K562 (cell line): Measurements from ENCODE around the gene GUK1. TPM values are rescaled to one million over a fixed set of nuclear protein-coding genes. Genes with fewer than 3 reads are reported as not detected.
A peak's percentile ranks its signal among the peaks of the same experiment; 100 is the strongest.

Experiments used
- ATAC-seq: fragments of 200-7000 bp; cut with Tn5 transposase; 3 replicates; pipeline ENCODE4 v1.9.1; 2020; ENCODE audit warnings: moderate library complexity
- BruUV-seq: library from RNA; stranded (reverse); fragments of 400-500 nt; replicated peaks from 2 replicates; lab custom pipeline; 2021; lab: Mats Ljungman, UMichigan
- CTCF ChIA-PET: fragments of 300-600 bp; formaldehyde crosslinking; extraction: SDS; loops from one replicate; lab custom pipeline; 2021; ENCODE audit warnings: low intra/inter-chr PET ratio; lab: Yijun Ruan, JAX
- POLR2A ChIA-PET: fragments of 300-600, 350-650 bp; sonication (Branson Sonifier 250); formaldehyde crosslinking; extraction: SDS; loops from one replicate; lab custom pipeline; 2021; ENCODE audit warnings: antibody characterized with exemption, inconsistent platforms; lab: Yijun Ruan, JAX
- DNase-seq, 4 experiments: peaks; one replicate each; pipeline versions ENCODE4 v3.0.0 to v3.0.0-alpha.2; 2011 to 2018; ENCODE audit warnings: low spot score in 3 of 4, mixed read lengths in 3 of 4; ENCODE audit errors: extremely low read depth in 1 of 4
- FAIRE-seq: peaks from 2 replicates; lab custom pipeline; 2011; peaks lifted over from hg19 to GRCh38; lab: Jason Lieb, UNC
- H2AFZ ChIP-seq: 2 replicates; pipeline ENCODE4 v1.6.0; 2011; ENCODE audit warnings: low read depth, low read length, control low read depth, inconsistent platforms
- H3K27ac ChIP-seq: fragments of 200-600 bp; 3 replicates; pipeline ENCODE4 v1.8.0; 2011; ENCODE audit warnings: low read depth, mild to moderate bottlenecking, control low read depth, inconsistent platforms, low read length, moderate library complexity, mixed read lengths; ENCODE audit errors: extremely low read depth
- H3K27me3 ChIP-seq, 2 experiments: fragments of 300-600 bp in 1 of 2; 2 replicates in 1 of 2; 3 replicates in 1 of 2; pipeline versions ENCODE4 v1.6.0 to v1.8.0; 2011; ENCODE audit warnings: inconsistent platforms in 2 of 2, low read length in 2 of 2, mild to moderate bottlenecking in 1 of 2, mixed read lengths in 1 of 2, moderate library complexity in 1 of 2; ENCODE audit not compliant: control insufficient read depth in 2 of 2, insufficient read depth in 2 of 2
- H3K36me3 ChIP-seq: fragments of 300-600 bp; 3 replicates; pipeline ENCODE4 v1.8.0; 2011; ENCODE audit warnings: mild to moderate bottlenecking, low read length, inconsistent platforms; ENCODE audit not compliant: control insufficient read depth, insufficient read depth
- H3K4me1 ChIP-seq, 2 experiments: fragments of 200-600 bp in 1 of 2; replicated peaks in 1 of 2; 2 replicates in 1 of 2; 3 replicates in 1 of 2; pipeline versions ENCODE4 v1.5.1 to v1.8.0; 2011; ENCODE audit warnings: inconsistent platforms in 2 of 2, low read length in 2 of 2, mild to moderate bottlenecking in 1 of 2, mixed read lengths in 1 of 2, moderate library complexity in 1 of 2; ENCODE audit not compliant: control insufficient read depth in 2 of 2, insufficient read depth in 2 of 2
- H3K4me2 ChIP-seq: 2 replicates; pipeline ENCODE4 v1.6.1; 2011; ENCODE audit warnings: low read length, control low read depth, inconsistent platforms, mixed read lengths; ENCODE audit not compliant: insufficient read depth
- H3K4me3 ChIP-seq: fragments of 200-600 bp; sonication (generic), shearing (Covaris generic); 2 replicates; pipeline ENCODE4 v1.5.1; 2016; ENCODE audit warnings: control low read depth, inconsistent platforms
- H3K79me2 ChIP-seq: fragments of 200-600 bp; 3 replicates; pipeline ENCODE4 v1.8.0; 2011; ENCODE audit warnings: low read length, inconsistent platforms; ENCODE audit not compliant: control insufficient read depth, insufficient read depth
- H3K9ac ChIP-seq, 2 experiments: 2 replicates each; pipeline versions ENCODE4 v1.6.0 to v1.6.1; 2011; ENCODE audit warnings: low read depth in 2 of 2, low read length in 2 of 2, control low read depth in 1 of 2, inconsistent platforms in 1 of 2, mild to moderate bottlenecking in 1 of 2, mixed read lengths in 1 of 2; ENCODE audit not compliant: insufficient read depth in 1 of 2
- H3K9me1 ChIP-seq: one replicate; pipeline ENCODE4 v1.6.0; 2011; ENCODE audit warnings: inconsistent platforms, mild to moderate bottlenecking, low read length, moderate library complexity; ENCODE audit not compliant: control insufficient read depth, insufficient read depth
- H3K9me3 ChIP-seq: replicated peaks from 2 replicates; pipeline ENCODE4 v1.5.1; 2011; ENCODE audit warnings: low read depth, low read length, inconsistent platforms; ENCODE audit not compliant: control insufficient read depth, insufficient read depth
- H4K20me1 ChIP-seq: replicated peaks from 2 replicates; pipeline ENCODE4 v1.6.1; 2011; ENCODE audit warnings: low read length, inconsistent platforms, mixed read lengths; ENCODE audit not compliant: control insufficient read depth, insufficient read depth
- HMGN3 ChIP-seq: IDR thresholded peaks from 2 replicates; pipeline ENCODE4 v1.6.1; 2011; ENCODE audit warnings: borderline replicate concordance, low read depth, mild to moderate bottlenecking, mixed read lengths, low read length; ENCODE audit not compliant: insufficient read length; ENCODE audit errors: extremely low read depth
- POLR2G ChIP-seq: fragments of 200-400 bp; formaldehyde crosslinking; IDR thresholded peaks from 2 replicates; pipeline ENCODE4 v1.6.1; 2017; ENCODE audit warnings: low read depth, mild to moderate bottlenecking, antibody characterized with exemption, low read length, moderate library complexity
- TEAD4 ChIP-seq, 2 experiments: sonication (generic) in 1 of 2; formaldehyde crosslinking in 1 of 2; IDR thresholded peaks; 2 replicates each; pipeline versions ENCODE4 v1.6.1 to v1.8.0; 2012 to 2022; ENCODE audit warnings: borderline replicate concordance in 1 of 2, inconsistent platforms in 1 of 2, low read length in 1 of 2, mild to moderate bottlenecking in 1 of 2, missing genetic modification reagents in 1 of 2
- WGBS: fragments of 100-300 bp; shearing (Covaris generic); methylation state at CpG from one replicate; pipeline ENCODE4 v1.1.6; 2016; ENCODE audit warnings: low coverage, mixed read lengths; ENCODE audit not compliant: insufficient coverage; ENCODE audit errors: missing lambda C conversion rate; 5-methylcytosine and 5-hydroxymethylcytosine counted together
- in situ Hi-C: fragments of 300-500 bp; cut with MboI; formaldehyde crosslinking; loops from 4 replicates; pipeline ENCODE4 v1.15.0; 2018; ENCODE audit warnings: inconsistent platforms, mixed read lengths
- intact Hi-C: fragments of 100-400 bp; cut with micrococcal nuclease; formaldehyde crosslinking; loops from 2 replicates; pipeline ENCODE4 v1.14.2; 2022
- polyA plus RNA-seq, 8 experiments: library from polyadenylated mRNA; depleted of rRNA in 4 of 8; stranded (reverse) in 5 of 8; unstranded in 3 of 8; fragments of >200 nt; fragmentation: Nextera tagmentation in 2 of 8; fragmentation: Illumina TruSeq in 1 of 8; extraction: Ambion mirVana in 2 of 8; extraction: Trizol in 1 of 8; gene quantifications; 2 replicates each; pipeline versions ENCODE4 v1.2.1 to v1.2.3, GENCODE V29; 2011 to 2014; ENCODE audit warnings: inconsistent platforms in 1 of 8, missing spikeins in 1 of 8
- total RNA-seq, 7 experiments: library from RNA; depleted of rRNA in 6 of 7; stranded (reverse); fragments of >200 nt in 6 of 7; fragmentation: Illumina TruSeq in 2 of 7; extraction: Trizol in 2 of 7; gene quantifications; 2 replicates each; pipeline versions ENCODE4 v1.2.1 to v1.2.3, GENCODE V29; 2011 to 2021; ENCODE audit warnings: low replicate concordance in 1 of 7
- TF ChIP-seq, protein P1 (sequence below): fragments of 250-450 bp; sonication (Bioruptor Pico); IDR thresholded peaks from 2 replicates; pipeline ENCODE4 v1.4.0; 2020

Gene GUK1
- total and polyA plus RNA-seq, 9 of the 15 experiments (the other 6 are each of a cell fraction or from before 2014, with no cell fraction given), result 7.0 to 331 (median 132) TPM

GRCh38 chr1:228163007-228163753 is 23.1 kb downstream of the GUK1 start:
- DNase-seq (no peak), FAIRE-seq (no peak), ATAC-seq (no peak)
- no peak overlapping the region for H3K27ac ChIP-seq
- TF ChIP-seq POLR2G (peak; percentile 45; the same call in 1 of the 2 replicates), TEAD4 (IDR thresholded peaks at IDR 0.05; ENCODE audit: low read length) (no peak), TEAD4 (CRISPR knock-in tag; IDR thresholded peaks at IDR 0.05; ENCODE audit: borderline replicate concordance) (0 out of 2 replicates have a peak, but pooled peaks have one; percentile 47), HMGN3 (no peak)
- TF ChIP-seq, protein P1, sequence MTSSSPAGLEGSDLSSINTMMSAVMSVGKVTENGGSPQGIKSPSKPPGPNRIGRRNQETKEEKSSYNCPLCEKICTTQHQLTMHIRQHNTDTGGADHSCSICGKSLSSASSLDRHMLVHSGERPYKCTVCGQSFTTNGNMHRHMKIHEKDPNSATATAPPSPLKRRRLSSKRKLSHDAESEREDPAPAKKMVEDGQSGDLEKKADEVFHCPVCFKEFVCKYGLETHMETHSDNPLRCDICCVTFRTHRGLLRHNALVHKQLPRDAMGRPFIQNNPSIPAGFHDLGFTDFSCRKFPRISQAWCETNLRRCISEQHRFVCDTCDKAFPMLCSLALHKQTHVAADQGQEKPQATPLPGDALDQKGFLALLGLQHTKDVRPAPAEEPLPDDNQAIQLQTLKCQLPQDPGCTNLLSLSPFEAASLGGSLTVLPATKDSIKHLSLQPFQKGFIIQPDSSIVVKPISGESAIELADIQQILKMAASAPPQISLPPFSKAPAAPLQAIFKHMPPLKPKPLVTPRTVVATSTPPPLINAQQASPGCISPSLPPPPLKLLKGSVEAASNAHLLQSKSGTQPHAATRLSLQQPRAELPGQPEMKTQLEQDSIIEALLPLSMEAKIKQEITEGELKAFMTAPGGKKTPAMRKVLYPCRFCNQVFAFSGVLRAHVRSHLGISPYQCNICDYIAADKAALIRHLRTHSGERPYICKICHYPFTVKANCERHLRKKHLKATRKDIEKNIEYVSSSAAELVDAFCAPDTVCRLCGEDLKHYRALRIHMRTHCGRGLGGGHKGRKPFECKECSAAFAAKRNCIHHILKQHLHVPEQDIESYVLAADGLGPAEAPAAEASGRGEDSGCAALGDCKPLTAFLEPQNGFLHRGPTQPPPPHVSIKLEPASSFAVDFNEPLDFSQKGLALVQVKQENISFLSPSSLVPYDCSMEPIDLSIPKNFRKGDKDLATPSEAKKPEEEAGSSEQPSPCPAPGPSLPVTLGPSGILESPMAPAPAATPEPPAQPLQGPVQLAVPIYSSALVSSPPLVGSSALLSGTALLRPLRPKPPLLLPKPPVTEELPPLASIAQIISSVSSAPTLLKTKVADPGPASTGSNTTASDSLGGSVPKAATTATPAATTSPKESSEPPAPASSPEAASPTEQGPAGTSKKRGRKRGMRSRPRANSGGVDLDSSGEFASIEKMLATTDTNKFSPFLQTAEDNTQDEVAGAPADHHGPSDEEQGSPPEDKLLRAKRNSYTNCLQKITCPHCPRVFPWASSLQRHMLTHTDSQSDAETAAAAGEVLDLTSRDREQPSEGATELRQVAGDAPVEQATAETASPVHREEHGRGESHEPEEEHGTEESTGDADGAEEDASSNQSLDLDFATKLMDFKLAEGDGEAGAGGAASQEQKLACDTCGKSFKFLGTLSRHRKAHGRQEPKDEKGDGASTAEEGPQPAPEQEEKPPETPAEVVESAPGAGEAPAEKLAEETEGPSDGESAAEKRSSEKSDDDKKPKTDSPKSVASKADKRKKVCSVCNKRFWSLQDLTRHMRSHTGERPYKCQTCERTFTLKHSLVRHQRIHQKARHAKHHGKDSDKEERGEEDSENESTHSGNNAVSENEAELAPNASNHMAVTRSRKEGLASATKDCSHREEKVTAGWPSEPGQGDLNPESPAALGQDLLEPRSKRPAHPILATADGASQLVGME, result 0 out of 2 replicates have a peak, but pooled peaks have one; percentile 39
- H3K27me3 ChIP-seq, result no peaks in the 10 kb centered on the region
- ChIA-PET CTCF (no interaction called here), POLR2A (interaction anchor here (0.6 to 5.8 kb wide), 5 partner anchors 12 to 339 kb away, joined by 4 to 47 read pairs (median 5); no protein-coding TSS in a partner anchor)
- H3K36me3 ChIP-seq, result no peaks in the 10 kb centered on the region
- no peak overlapping the region for H3K4me2 ChIP-seq
- no peak overlapping the region for H2AFZ ChIP-seq
- H3K9ac ChIP-seq, result peak overlapping the region in 1 of 2 experiments; percentile 83; a peak in 2 of 4 replicates
- BruUV-seq, result no TSS peak
- H3K9me3 ChIP-seq, result no peaks in the 10 kb centered on the region
- H4K20me1 ChIP-seq, result peaks cover 6% of the 10 kb centered on the region
- in situ Hi-C loops (no loop called here), intact Hi-C loops (no loop called here)
- H3K4me3 ChIP-seq, result no peak overlapping the region
- 80% methylated on average over 27 of the region's 30 CpGs for WGBS
- peaks cover 10% of the 10 kb centered on the region for H3K79me2 ChIP-seq
- peaks cover 12% of the 10 kb centered on the region for H3K9me1 ChIP-seq
- peaks cover 18 to 59% of the 10 kb centered on the region in 2 experiments for H3K4me1 ChIP-seq
